Body of pancreas (tissue), 4 donors: ENCODE results near the gene ZFHX3. TPM values are rescaled to one million over a fixed set of nuclear protein-coding genes. Genes with fewer than 3 reads are reported as not detected.

Source experiments
- ATAC-seq: fragments of 150-250 bp; one replicate; pipeline ENCODE4 v1.9.1; 2016
- DNase-seq, 4 donors: peaks; one replicate each; pipeline ENCODE4 v3.0.0-alpha.2; 2019
- H3K27ac ChIP-seq, 4 donors: fragments of 200-600 bp; sonication (generic); 1 replicate in 3 of 4; 2 replicates in 1 of 4; pipeline versions ENCODE4 v1.5.1 to v1.6.1; 2016 to 2019; ENCODE audit warnings: mild to moderate bottlenecking in 1 of 4, mixed read lengths in 1 of 4, moderate library complexity in 1 of 4
- H3K27me3 ChIP-seq, 2 donors: fragments of 200-600 bp; sonication (generic); one replicate each; pipeline ENCODE4 v1.6.0; 2016; ENCODE audit warnings: mild to moderate bottlenecking in 1 of 2
- H3K36me3 ChIP-seq, 2 donors: fragments of 200-600 bp; sonication (generic); replicated peaks in 1 of 2; 2 replicates each; pipeline ENCODE4 v1.5.1; 2016; ENCODE audit warnings: low read depth in 2 of 2; ENCODE audit not compliant: insufficient read depth in 1 of 2
- H3K4me1 ChIP-seq: fragments of 200-600 bp; sonication (generic); one replicate; pipeline ENCODE4 v1.6.0; 2016
- H3K4me3 ChIP-seq, 2 donors: fragments of 200-600 bp; sonication (generic); 1 replicate in 1 of 2; 2 replicates in 1 of 2; pipeline ENCODE4 v1.5.1; 2016 to 2019
- H3K9me3 ChIP-seq, 3 donors: fragments of 200-600 bp; sonication (generic); 1 replicate in 2 of 3; 2 replicates in 1 of 3; pipeline ENCODE4 v1.5.1; 2016
- POLR2A ChIP-seq, 3 donors: fragments of 450-650 bp; IDR thresholded peaks; one replicate each; pipeline ENCODE4 v1.6.1; 2016; ENCODE audit warnings: antibody characterized with exemption in 3 of 3, mild to moderate bottlenecking in 2 of 3
- WGBS, 2 donors: methylation state at CpG; one replicate each; pipeline ENCODE4 v1.1.5; 2017; 5-methylcytosine and 5-hydroxymethylcytosine counted together
- intact Hi-C: fragments of 100-400 bp; cut with DNase I; formaldehyde crosslinking; loops from one replicate; pipeline ENCODE4 v1.15.1; 2023
- total RNA-seq, 2 donors: library from RNA; depleted of rRNA; stranded (reverse); fragments of >200 nt; gene quantifications; one replicate each; pipeline ENCODE4 v1.1.0, GENCODE V29; 2016
- TF ChIP-seq, protein P1 (sequence below), 7 experiments: fragments of 450-650 bp in 4 of 7; fragments of 200-600 bp in 3 of 7; sonication (generic) in 3 of 7; IDR thresholded peaks; one replicate each; pipeline ENCODE4 v1.5.1; 2016 to 2019; ENCODE audit warnings: antibody characterized with exemption in 7 of 7

The ZFHX3 gene
- total RNA-seq, 2 donors from 2014 or later, result 22.4 to 24.6 TPM

DNA sequence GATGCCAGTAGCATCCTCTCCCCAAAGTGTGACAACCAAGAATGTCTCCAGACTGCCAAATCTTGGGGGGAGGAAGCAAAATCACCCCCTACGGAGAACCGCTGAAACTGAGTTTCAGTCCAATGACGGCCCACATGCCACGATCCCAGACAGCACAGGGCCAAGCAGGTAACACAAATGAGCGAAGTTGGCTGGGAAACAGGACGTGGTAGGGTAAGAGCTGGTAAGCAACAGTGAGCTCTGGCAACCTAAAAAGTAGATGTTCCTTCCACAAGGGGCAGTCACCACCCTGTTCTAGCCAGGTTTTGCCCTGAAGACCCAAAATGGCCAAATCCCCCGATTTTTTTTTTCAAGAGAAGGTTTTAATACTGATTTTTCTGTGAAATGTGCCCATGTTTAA, 25.4 kb downstream of the ZFHX3 start:
- H3K4me3 ChIP-seq, result no peak overlapping the region
- WGBS, 2 donors, result 90 to 92% methylated on average over 7 of the region's 7 CpGs
- no peak for ATAC-seq
- H3K27me3 ChIP-seq, result no peaks in the 10 kb centered on the region
- TF ChIP-seq, protein P1, sequence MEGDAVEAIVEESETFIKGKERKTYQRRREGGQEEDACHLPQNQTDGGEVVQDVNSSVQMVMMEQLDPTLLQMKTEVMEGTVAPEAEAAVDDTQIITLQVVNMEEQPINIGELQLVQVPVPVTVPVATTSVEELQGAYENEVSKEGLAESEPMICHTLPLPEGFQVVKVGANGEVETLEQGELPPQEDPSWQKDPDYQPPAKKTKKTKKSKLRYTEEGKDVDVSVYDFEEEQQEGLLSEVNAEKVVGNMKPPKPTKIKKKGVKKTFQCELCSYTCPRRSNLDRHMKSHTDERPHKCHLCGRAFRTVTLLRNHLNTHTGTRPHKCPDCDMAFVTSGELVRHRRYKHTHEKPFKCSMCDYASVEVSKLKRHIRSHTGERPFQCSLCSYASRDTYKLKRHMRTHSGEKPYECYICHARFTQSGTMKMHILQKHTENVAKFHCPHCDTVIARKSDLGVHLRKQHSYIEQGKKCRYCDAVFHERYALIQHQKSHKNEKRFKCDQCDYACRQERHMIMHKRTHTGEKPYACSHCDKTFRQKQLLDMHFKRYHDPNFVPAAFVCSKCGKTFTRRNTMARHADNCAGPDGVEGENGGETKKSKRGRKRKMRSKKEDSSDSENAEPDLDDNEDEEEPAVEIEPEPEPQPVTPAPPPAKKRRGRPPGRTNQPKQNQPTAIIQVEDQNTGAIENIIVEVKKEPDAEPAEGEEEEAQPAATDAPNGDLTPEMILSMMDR (IDR thresholded peaks at IDR 0.05), result no peak
- TF ChIP-seq POLR2A (IDR thresholded peaks at IDR 0.05), result no peak
- H3K4me1 ChIP-seq, result peaks cover 90% of the 10 kb centered on the region
- no peaks in the 10 kb centered on the region for H3K9me3 ChIP-seq
- H3K27ac ChIP-seq, result peak overlapping the region in 1 of 4 donors; percentile 17
- intact Hi-C loops, result no loop called here
- peak in 1 of 4 donors; percentile 7 for DNase-seq
- no peaks in the 10 kb centered on the region for H3K36me3 ChIP-seq

DNA sequence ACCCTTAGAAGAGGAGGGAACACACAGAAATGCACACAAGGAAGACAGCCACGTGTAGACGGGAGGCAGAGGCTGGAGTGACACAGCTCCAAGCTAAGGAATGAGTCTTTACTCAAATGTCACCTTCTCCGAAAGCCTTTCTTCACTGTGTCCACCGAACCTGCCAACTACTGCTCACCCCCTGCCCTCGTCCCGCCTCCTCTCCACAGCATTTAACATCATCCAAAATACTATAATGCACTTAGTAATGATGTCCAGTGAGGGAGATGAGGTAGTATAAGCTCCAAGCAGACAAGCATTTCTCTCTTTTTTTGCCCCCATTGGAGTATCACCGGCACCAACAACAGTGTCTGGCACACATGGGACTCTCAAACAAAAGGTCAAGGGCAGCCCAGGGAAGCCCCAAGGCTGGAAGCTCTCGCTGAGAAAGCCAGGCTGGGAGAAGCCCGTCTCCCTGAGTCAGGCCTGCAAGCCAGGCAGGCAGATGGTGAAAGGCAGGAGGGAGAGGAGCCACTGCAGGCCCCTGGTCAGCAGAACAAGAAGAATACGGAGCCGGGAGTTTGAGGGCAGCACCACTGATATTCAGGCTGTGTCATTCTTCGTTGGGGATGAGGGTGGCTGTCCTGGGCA, 25.9 kb downstream of the ZFHX3 start:
- no peaks in the 10 kb centered on the region for H3K9me3 ChIP-seq
- intact Hi-C loops, result no loop called here
- no peaks in the 10 kb centered on the region for H3K36me3 ChIP-seq
- H3K4me1 ChIP-seq, result peaks cover 90% of the 10 kb centered on the region
- DNase-seq, result peak in 2 of 4 donors; percentile 15 to 18
- TF ChIP-seq, protein P1 (IDR thresholded peaks at IDR 0.05), result no peak
- TF ChIP-seq POLR2A (IDR thresholded peaks at IDR 0.05), result no peak
- no peak overlapping the region for H3K4me3 ChIP-seq
- no peak for ATAC-seq
- 71 to 77% methylated on average over 12 of the region's 12 CpGs for WGBS, 2 donors
- H3K27me3 ChIP-seq, result no peaks in the 10 kb centered on the region
- H3K27ac ChIP-seq, result peak overlapping the region in 1 of 4 donors; percentile 17

DNA sequence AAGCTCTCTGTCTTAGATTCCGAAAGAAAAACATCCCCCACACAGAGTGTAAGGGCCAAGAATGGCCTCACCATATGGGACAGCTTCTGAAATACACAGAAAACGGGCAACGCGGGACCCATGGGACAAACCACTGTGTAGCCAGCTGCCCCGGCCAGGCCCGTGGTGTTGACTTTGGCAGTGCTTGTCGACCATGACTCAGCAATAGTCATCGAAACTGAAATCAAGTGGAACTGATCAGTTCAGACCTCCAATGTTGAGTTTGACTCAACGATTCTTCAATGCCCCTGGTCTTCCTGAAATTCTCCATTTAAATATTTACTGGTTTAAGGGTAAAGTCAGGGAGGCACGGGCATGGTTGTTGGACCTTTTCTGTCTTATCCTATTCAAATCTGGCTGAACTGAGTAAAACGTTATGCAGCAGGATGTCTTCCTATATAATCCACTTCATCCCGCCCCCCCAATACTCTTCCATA, 27.5 kb downstream of the ZFHX3 start:
- ATAC-seq, result peak; percentile 88
- Histone ChIP-seq H3K9me3 (no peaks in the 10 kb centered on the region), H3K4me1 (peaks cover 96% of the 10 kb centered on the region), H3K27me3 (no peaks in the 10 kb centered on the region), H3K4me3 (no peak overlapping the region), H3K36me3 (no peaks in the 10 kb centered on the region), H3K27ac (peak overlapping the region; percentile 71 to 88 (median 73))
- intact Hi-C loops, result no loop called here
- peak; percentile 95 to 97 (median 97) for DNase-seq
- TF ChIP-seq, protein P1 (IDR thresholded peaks at IDR 0.05), result peak in 1 of 7 experiments; percentile 6
- TF ChIP-seq POLR2A (IDR thresholded peaks at IDR 0.05), result no peak
- WGBS, 2 donors, result 13 to 28% methylated on average over 12 of the region's 12 CpGs

DNA sequence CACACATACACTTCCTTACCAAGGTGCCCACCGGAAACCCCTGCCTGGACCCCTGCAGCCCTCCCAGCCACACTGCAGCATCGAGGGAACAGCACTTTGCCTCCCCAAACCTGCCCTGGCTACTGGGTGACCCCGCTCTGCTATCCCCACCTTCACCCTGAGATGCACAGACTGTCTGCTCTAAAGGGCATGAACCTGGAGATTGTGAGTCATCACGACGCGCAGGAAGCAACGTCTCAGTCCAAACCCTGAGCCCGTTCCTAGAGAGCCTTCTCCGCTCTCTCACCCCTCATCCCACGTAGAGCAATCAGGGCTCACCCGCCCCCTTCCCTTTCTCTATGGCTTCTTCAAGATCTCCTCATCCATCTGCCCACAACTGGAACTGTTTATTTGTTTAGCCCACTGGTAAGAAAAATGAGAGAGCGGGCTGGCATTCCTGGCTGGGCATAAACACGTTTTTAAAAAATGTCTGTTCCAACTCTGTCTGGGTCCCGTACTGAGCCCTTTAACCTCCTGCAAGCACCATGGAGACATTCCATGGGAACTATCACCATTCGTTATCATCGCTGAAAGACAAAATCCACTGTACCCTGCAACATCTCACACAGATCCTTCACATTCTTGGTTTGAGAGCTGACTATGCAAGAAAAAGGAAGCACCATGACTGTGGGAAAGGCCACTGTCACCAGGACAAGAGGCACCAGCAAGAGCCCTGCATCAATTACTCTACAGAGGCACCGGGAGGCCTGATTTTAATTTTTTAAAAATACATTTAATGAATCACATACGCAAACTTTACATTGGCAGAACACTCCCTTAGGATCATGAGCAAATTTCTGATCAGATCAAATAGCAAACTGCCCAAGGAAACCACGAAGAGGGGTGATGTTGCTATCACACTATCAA, 28.2 kb downstream of the ZFHX3 start:
- TF ChIP-seq, protein P1 (IDR thresholded peaks at IDR 0.05), result no peak
- no peak for TF ChIP-seq POLR2A (IDR thresholded peaks at IDR 0.05)
- 56 to 60% methylated on average over 18 to 19 of the region's 19 CpGs for WGBS, 2 donors
- Histone ChIP-seq H3K9me3 (no peaks in the 10 kb centered on the region), H3K4me3 (no peak overlapping the region), H3K36me3 (no peaks in the 10 kb centered on the region), H3K4me1 (peaks cover 96% of the 10 kb centered on the region), H3K27me3 (no peaks in the 10 kb centered on the region), H3K27ac (peak overlapping the region; percentile 71 to 88 (median 73))
- peak in 3 of 4 donors; percentile 30 to 45 (median 35) for DNase-seq
- intact Hi-C loops, result no loop called here
- peak; percentile 19 for ATAC-seq
